H1 (cell line): ENCODE results near the gene PDGFA. TPM values are rescaled to one million over a fixed set of nuclear protein-coding genes. Genes with fewer than 3 reads are reported as not detected.

Experiments used
- CTCF ChIA-PET: fragments of 300-600 bp; sonication (Branson Sonifier 250); formaldehyde crosslinking; loops from one replicate; lab custom pipeline; 2021; ENCODE audit not compliant: partially characterized antibody; lab: Charles Lee
- POLR2A ChIA-PET: fragments of 300-600 bp; sonication (Branson Sonifier 250); formaldehyde crosslinking; loops from one replicate; lab custom pipeline; 2021; ENCODE audit warnings: inconsistent platforms; ENCODE audit not compliant: partially characterized antibody; lab: Charles Lee
- DNase-seq, 2 experiments: peaks; one replicate each; pipeline versions ENCODE4 v3.0.0 to v3.0.0-alpha.2; 2010 to 2022; ENCODE audit warnings: low spot score in 2 of 2, low read depth in 1 of 2, mixed read lengths in 1 of 2
- FAIRE-seq: peaks from 2 replicates; lab custom pipeline; 2011; peaks lifted over from hg19 to GRCh38; lab: Jason Lieb, UNC
- H2AFZ ChIP-seq: 2 replicates; pipeline ENCODE4 v1.8.1; 2012; ENCODE audit warnings: low read length, inconsistent platforms
- H2AK5ac ChIP-seq: 2 replicates; pipeline ENCODE4 v1.6.1; 2013; ENCODE audit warnings: low read depth, low read length
- H2BK120ac ChIP-seq: replicated peaks from 2 replicates; pipeline ENCODE3; 2013; ENCODE audit warnings: low read depth, low read length, inconsistent platforms
- H2BK12ac ChIP-seq: 2 replicates; pipeline ENCODE4 v1.6.1; 2013; ENCODE audit warnings: low read depth, low read length
- H2BK15ac ChIP-seq: 2 replicates; pipeline ENCODE4 v1.6.1; 2013; ENCODE audit warnings: low read length
- H2BK20ac ChIP-seq: 2 replicates; pipeline ENCODE4 v1.6.1; 2013; ENCODE audit warnings: low read length
- H2BK5ac ChIP-seq: 2 replicates; pipeline ENCODE4 v1.6.1; 2013; ENCODE audit warnings: low read depth, low read length
- H3K14ac ChIP-seq: 2 replicates; pipeline ENCODE4 v1.6.1; 2013; ENCODE audit warnings: inconsistent platforms; ENCODE audit not compliant: insufficient read length
- H3K18ac ChIP-seq: 2 replicates; pipeline ENCODE4 v1.6.1; 2013; ENCODE audit warnings: low read length; ENCODE audit errors: extremely low read depth
- H3K23ac ChIP-seq: 2 replicates; pipeline ENCODE4 v1.6.1; 2013; ENCODE audit warnings: inconsistent platforms; ENCODE audit not compliant: insufficient read length
- H3K23me2 ChIP-seq: 2 replicates; pipeline ENCODE4 v1.6.1; 2013; ENCODE audit warnings: low read depth, low read length
- H3K27ac ChIP-seq: 2 replicates; pipeline ENCODE4 v1.6.1; 2011; ENCODE audit warnings: low read depth, low read length, inconsistent platforms
- H3K27me3 ChIP-seq, 4 experiments: replicated peaks in 1 of 4; 1 replicate in 1 of 4; 2 replicates in 3 of 4; pipeline versions ENCODE4 v1.6.1 to v1.8.1; 2011 to 2013; ENCODE audit warnings: low read length in 3 of 4, mild to moderate bottlenecking in 3 of 4, inconsistent platforms in 2 of 4, mixed read lengths in 2 of 4, moderate library complexity in 1 of 4; ENCODE audit not compliant: control insufficient read depth in 3 of 4, insufficient read depth in 3 of 4; ENCODE audit errors: extremely low read depth in 1 of 4
- H3K36me3 ChIP-seq, 4 experiments: 2 replicates each; pipeline versions ENCODE4 v1.6.1 to v1.8.1; 2011 to 2013; ENCODE audit warnings: mild to moderate bottlenecking in 4 of 4, low read length in 3 of 4, moderate library complexity in 2 of 4, control low read depth in 1 of 4, inconsistent platforms in 1 of 4; ENCODE audit not compliant: insufficient read depth in 4 of 4, control insufficient read depth in 2 of 4
- H3K4ac ChIP-seq: replicated peaks from 2 replicates; pipeline ENCODE3; 2013; ENCODE audit warnings: low read length, low read depth, mixed read lengths, inconsistent platforms; ENCODE audit not compliant: insufficient read length
- H3K4me1 ChIP-seq, 4 experiments: replicated peaks in 1 of 4; 1 replicate in 1 of 4; 2 replicates in 3 of 4; pipeline versions ENCODE4 v1.6.1 to v1.8.1; 2011 to 2013; ENCODE audit warnings: low read length in 3 of 4, inconsistent platforms in 2 of 4, mixed read lengths in 1 of 4; ENCODE audit not compliant: insufficient read depth in 4 of 4, control insufficient read depth in 3 of 4
- H3K4me2 ChIP-seq, 2 experiments: 2 replicates each; pipeline versions ENCODE4 v1.6.1 to v1.8.1; 2011 to 2013; ENCODE audit warnings: low read depth in 2 of 2, low read length in 2 of 2, control low read depth in 1 of 2, inconsistent platforms in 1 of 2, mild to moderate bottlenecking in 1 of 2; ENCODE audit not compliant: insufficient read depth in 1 of 2
- H3K4me3 ChIP-seq, 4 experiments: fragments of 200-600, 300-600 bp in 1 of 4; sonication (generic), shearing (Covaris generic), sonication (Bioruptor Twin) in 1 of 4; 2 replicates each; pipeline versions ENCODE4 v1.5.1 to v1.8.1; 2011 to 2016; ENCODE audit warnings: low read length in 4 of 4, low read depth in 3 of 4, control low read depth in 2 of 4, inconsistent platforms in 2 of 4, mild to moderate bottlenecking in 2 of 4, mixed read lengths in 1 of 4, moderate library complexity in 1 of 4; ENCODE audit not compliant: insufficient read depth in 2 of 4; ENCODE audit errors: extremely low read depth in 1 of 4
- H3K56ac ChIP-seq: replicated peaks from 2 replicates; pipeline ENCODE3; 2013; ENCODE audit warnings: low read depth, mild to moderate bottlenecking, mixed read lengths, low read length, inconsistent platforms; ENCODE audit not compliant: insufficient read length
- H3K79me1 ChIP-seq: 2 replicates; pipeline ENCODE4 v1.6.1; 2013; ENCODE audit warnings: low read depth, low read length, control low read depth
- H3K79me2 ChIP-seq, 2 experiments: 2 replicates each; pipeline versions ENCODE4 v1.6.1 to v1.8.1; 2012 to 2013; ENCODE audit warnings: low read length in 2 of 2, mild to moderate bottlenecking in 2 of 2, inconsistent platforms in 1 of 2; ENCODE audit not compliant: insufficient read depth in 2 of 2, control insufficient read depth in 1 of 2
- H3K9ac ChIP-seq, 4 experiments: replicated peaks in 1 of 4; 1 replicate in 1 of 4; 2 replicates in 3 of 4; pipeline versions ENCODE4 v1.6.1 to v1.8.1; 2011 to 2013; ENCODE audit warnings: low read depth in 3 of 4, low read length in 3 of 4, control low read depth in 2 of 4, mild to moderate bottlenecking in 2 of 4, moderate library complexity in 2 of 4, inconsistent platforms in 1 of 4; ENCODE audit errors: extremely low read depth in 1 of 4
- H3K9me3 ChIP-seq, 2 experiments: 2 replicates each; pipeline versions ENCODE4 v1.6.1 to v1.8.1; 2012 to 2013; ENCODE audit warnings: mild to moderate bottlenecking in 2 of 2, moderate library complexity in 2 of 2, control low read depth in 1 of 2, inconsistent platforms in 1 of 2, low read depth in 1 of 2, low read length in 1 of 2, mixed read lengths in 1 of 2; ENCODE audit not compliant: insufficient read depth in 2 of 2
- H4K20me1 ChIP-seq, 2 experiments: replicated peaks in 1 of 2; 2 replicates each; pipeline versions ENCODE3 to v1.8.1; 2011 to 2013; ENCODE audit warnings: inconsistent platforms in 2 of 2, low read length in 2 of 2, mild to moderate bottlenecking in 1 of 2; ENCODE audit not compliant: insufficient read depth in 2 of 2, control insufficient read depth in 1 of 2
- H4K5ac ChIP-seq: 2 replicates; pipeline ENCODE4 v1.6.1; 2013; ENCODE audit warnings: low read length, low read depth, mixed read lengths, inconsistent platforms; ENCODE audit not compliant: insufficient read length
- H4K8ac ChIP-seq: 2 replicates; pipeline ENCODE4 v1.8.0; 2013; ENCODE audit warnings: mild to moderate bottlenecking, moderate library complexity, low read length, inconsistent platforms; ENCODE audit not compliant: insufficient read depth; ENCODE audit errors: extremely low read depth
- H4K91ac ChIP-seq: replicated peaks from 2 replicates; pipeline ENCODE3; 2013; ENCODE audit warnings: low read length, mixed read lengths, inconsistent platforms; ENCODE audit not compliant: insufficient read length
- CBX8 ChIP-seq: fragments of 300-800, 300-1000 bp; sonication (generic); IDR thresholded peaks from 2 replicates; pipeline ENCODE4 v1.7.1; 2016; ENCODE audit warnings: low read depth, low read length, borderline replicate concordance
- CREB1 ChIP-seq: IDR thresholded peaks from 2 replicates; pipeline ENCODE4 v1.6.1; 2012; ENCODE audit warnings: inconsistent platforms
- GABPA ChIP-seq: IDR thresholded peaks from 2 replicates; pipeline ENCODE4 v1.6.1; 2011; ENCODE audit warnings: mild to moderate bottlenecking, low read length, moderate library complexity, borderline replicate concordance; ENCODE audit not compliant: insufficient read depth
- NRF1 ChIP-seq: IDR thresholded peaks from 2 replicates; pipeline ENCODE4 v1.6.1; 2011; ENCODE audit warnings: mild to moderate bottlenecking, low read depth, low read length, improper control_type of control experiment
- SIX5 ChIP-seq: IDR thresholded peaks from 2 replicates; pipeline ENCODE4 v1.6.1; 2011; ENCODE audit warnings: mild to moderate bottlenecking, low read depth, low read length
- TBP ChIP-seq: IDR thresholded peaks from 2 replicates; pipeline ENCODE4 v1.6.1; 2011; ENCODE audit warnings: low read depth, low read length, improper control_type of control experiment
- TEAD4 ChIP-seq: IDR thresholded peaks from 2 replicates; pipeline ENCODE4 v1.6.1; 2012; ENCODE audit warnings: low read depth, low read length, inconsistent platforms, mixed read lengths
- WGBS, 2 experiments: shearing (Covaris generic) in 1 of 2; methylation state at CpG; one replicate each; pipeline versions ENCODE4 v1.1.6 to v1.1.7; 2013 to 2015; ENCODE audit warnings: low lambda C conversion rate in 2 of 2, mixed read lengths in 2 of 2, inconsistent platforms in 1 of 2, low coverage in 1 of 2, missing lambda C conversion rate in 1 of 2; ENCODE audit not compliant: insufficient replicate concordance in 2 of 2, insufficient coverage in 1 of 2, insufficient read length in 1 of 2; ENCODE audit errors: extremely low coverage in 1 of 2, missing lambda C conversion rate in 1 of 2; 5-methylcytosine and 5-hydroxymethylcytosine counted together
- polyA plus RNA-seq, 7 experiments: library from polyadenylated mRNA; depleted of rRNA in 3 of 7; stranded (reverse) in 5 of 7; unstranded in 2 of 7; fragments of >200 nt in 5 of 7; fragments of 200-250 nt in 2 of 7; gene quantifications; 1 replicate in 5 of 7; 2 replicates in 1 of 7; 4 replicates in 1 of 7; pipeline versions ENCODE4 v1.2.1 to v1.2.3, GENCODE V29; 2011 to 2013; ENCODE audit warnings: missing spikeins in 2 of 7, mixed read lengths in 2 of 7
- total RNA-seq: library from RNA; stranded (reverse); fragmentation: NEBNext Ultra II Directional; extraction: Animal tissue kit (Norgen Biotek cat#: 25700); gene quantifications from 2 replicates; pipeline ENCODE4 v1.2.1, GENCODE V29; 2021
- TF ChIP-seq, protein P1 (sequence below): IDR thresholded peaks from 2 replicates; pipeline ENCODE4 v1.6.1; 2011; ENCODE audit warnings: low read depth, mild to moderate bottlenecking, low read length; ENCODE audit not compliant: insufficient read depth
- TF ChIP-seq, protein P2 (sequence below): IDR thresholded peaks from 2 replicates; pipeline ENCODE4 v1.6.1; 2011; ENCODE audit warnings: low read length, improper control_type of control experiment

PDGFA gene
- total and polyA plus RNA-seq, 2 of the 8 experiments (the other 6 are each of a cell fraction or from before 2014, with no cell fraction given) = 21.1 to 43.0 TPM

DNA sequence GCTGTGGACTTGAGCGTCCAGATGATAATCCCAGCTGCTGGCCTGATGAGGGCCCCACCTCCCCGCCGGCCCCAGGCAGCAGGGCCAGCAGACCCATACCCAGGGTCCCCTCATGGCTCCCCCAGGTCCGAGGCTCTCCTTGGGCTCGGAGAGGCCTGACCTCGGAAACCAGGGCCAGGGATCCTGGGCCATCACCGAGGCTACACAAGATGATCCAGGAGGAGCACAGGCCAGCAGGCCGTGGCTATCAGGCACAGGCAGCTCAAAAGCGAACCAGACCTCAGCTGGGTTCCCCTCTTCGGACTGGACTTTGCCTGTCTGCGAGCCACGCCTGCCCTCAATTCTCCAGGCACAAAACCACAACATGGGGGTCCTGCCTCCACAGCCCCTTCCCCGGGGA lies 17.4 kb downstream of the PDGFA start:
- no peak overlapping the region for H4K5ac ChIP-seq
- ChIA-PET POLR2A (no interaction called here), CTCF (interaction anchor here (0.6 to 2.1 kb wide), 4 partner anchors 68 to 266 kb away, joined by 3 to 8 read pairs (median 4); no protein-coding TSS in a partner anchor)
- TF ChIP-seq TEAD4 (no peak), SIX5 (no peak), NRF1 (no peak), GABPA (no peak), CREB1 (no peak), CBX8 (no peak), TBP (no peak)
- TF ChIP-seq, protein P1, sequence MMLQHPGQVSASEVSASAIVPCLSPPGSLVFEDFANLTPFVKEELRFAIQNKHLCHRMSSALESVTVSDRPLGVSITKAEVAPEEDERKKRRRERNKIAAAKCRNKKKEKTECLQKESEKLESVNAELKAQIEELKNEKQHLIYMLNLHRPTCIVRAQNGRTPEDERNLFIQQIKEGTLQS = no peak
- TF ChIP-seq, protein P2, sequence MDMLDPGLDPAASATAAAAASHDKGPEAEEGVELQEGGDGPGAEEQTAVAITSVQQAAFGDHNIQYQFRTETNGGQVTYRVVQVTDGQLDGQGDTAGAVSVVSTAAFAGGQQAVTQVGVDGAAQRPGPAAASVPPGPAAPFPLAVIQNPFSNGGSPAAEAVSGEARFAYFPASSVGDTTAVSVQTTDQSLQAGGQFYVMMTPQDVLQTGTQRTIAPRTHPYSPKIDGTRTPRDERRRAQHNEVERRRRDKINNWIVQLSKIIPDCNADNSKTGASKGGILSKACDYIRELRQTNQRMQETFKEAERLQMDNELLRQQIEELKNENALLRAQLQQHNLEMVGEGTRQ = no peak

More for the DNA sequence above, 17.4 kb downstream of the PDGFA start:
- Histone ChIP-seq H3K56ac (no peak overlapping the region), H3K9me3 (no peaks in the 10 kb centered on the region), H4K20me1 (peaks cover 4 to 8% of the 10 kb centered on the region in 2 experiments), H2BK12ac (no peak overlapping the region), H3K23ac (no peak overlapping the region), H3K79me1 (peaks cover 2% of the 10 kb centered on the region), H3K27me3 (no peaks in the 10 kb centered on the region; a peak in 1 of 7 replicates), H3K23me2 (no peaks in the 10 kb centered on the region; the same call in 1 of the 2 replicates), H3K4me1 (peaks cover 0 to 3% (median 0%) of the 10 kb centered on the region in 4 experiments; a peak in 2 of 7 replicates), H2AK5ac (no peak overlapping the region), H3K4ac (no peak overlapping the region), H2BK120ac (no peak overlapping the region), H3K4me3 (no peak overlapping the region), H2BK15ac (no peak overlapping the region), H3K36me3 (peaks cover 2 to 47% (median 23%) of the 10 kb centered on the region in 4 experiments; a peak in 7 of 8 replicates), H3K79me2 (peaks cover 0 to 5% of the 10 kb centered on the region in 2 experiments; a peak in 1 of 4 replicates), H3K18ac (no peak overlapping the region), H3K27ac (no peak overlapping the region), H3K14ac (no peak overlapping the region), H3K9ac (no peak overlapping the region), H2BK5ac (no peak overlapping the region), H4K91ac (no peak overlapping the region), H2AFZ (no peak overlapping the region), H2BK20ac (no peak overlapping the region), H4K8ac (no peak overlapping the region), H3K4me2 (no peak overlapping the region)
- FAIRE-seq (no peak), DNase-seq (no peak)
- 87% methylated on average over 13 of the region's 13 CpGs; no CpG with 5 or more reads in 1 of the 2 experiments for WGBS, 2 experiments
